H1 (cell line): ENCODE measurements around the gene TRIM44. TPM values are rescaled to one million over a fixed set of nuclear protein-coding genes. Genes with fewer than 3 reads are reported as not detected.

ENCODE experiments used
- CEBPB ChIP-seq: IDR thresholded peaks from 2 replicates; pipeline ENCODE4 v1.6.1; 2012; ENCODE audit warnings: low read depth, low read length
- POU5F1 ChIP-seq: IDR thresholded peaks from 2 replicates; pipeline ENCODE4 v1.6.1; 2011; ENCODE audit warnings: low read depth, mild to moderate bottlenecking, low read length, moderate library complexity
- ZNF274 ChIP-seq: IDR thresholded peaks from 2 replicates; pipeline ENCODE4 v1.7.0; 2012; ENCODE audit warnings: low read length, borderline replicate concordance; ENCODE audit errors: extremely low read depth
- polyA plus RNA-seq, 7 experiments: library from polyadenylated mRNA; depleted of rRNA in 3 of 7; stranded (reverse) in 5 of 7; unstranded in 2 of 7; fragments of >200 nt in 5 of 7; fragments of 200-250 nt in 2 of 7; gene quantifications; 1 replicate in 5 of 7; 2 replicates in 1 of 7; 4 replicates in 1 of 7; pipeline versions ENCODE4 v1.2.1 to v1.2.3, GENCODE V29; 2011 to 2013; ENCODE audit warnings: missing spikeins in 2 of 7, mixed read lengths in 2 of 7
- total RNA-seq: library from RNA; stranded (reverse); fragmentation: NEBNext Ultra II Directional; extraction: Animal tissue kit (Norgen Biotek cat#: 25700); gene quantifications from 2 replicates; pipeline ENCODE4 v1.2.1, GENCODE V29; 2021
- TF ChIP-seq, protein P1 (sequence below), 3 experiments: IDR thresholded peaks; 1 replicate in 2 of 3; 2 replicates in 1 of 3; pipeline versions ENCODE4 v1.5.1 to v1.6.1; 2011; ENCODE audit warnings: low read length in 3 of 3, mild to moderate bottlenecking in 3 of 3, inconsistent platforms in 2 of 3, low read depth in 1 of 3, moderate library complexity in 1 of 3; ENCODE audit not compliant: insufficient read depth in 1 of 3; ENCODE audit errors: control extremely low read depth in 1 of 3

Gene TRIM44
- total and polyA plus RNA-seq, 2 of the 8 experiments (the other 6 are each of a cell fraction or from before 2014, with no cell fraction given) = 13.9 to 34.4 TPM

DNA sequence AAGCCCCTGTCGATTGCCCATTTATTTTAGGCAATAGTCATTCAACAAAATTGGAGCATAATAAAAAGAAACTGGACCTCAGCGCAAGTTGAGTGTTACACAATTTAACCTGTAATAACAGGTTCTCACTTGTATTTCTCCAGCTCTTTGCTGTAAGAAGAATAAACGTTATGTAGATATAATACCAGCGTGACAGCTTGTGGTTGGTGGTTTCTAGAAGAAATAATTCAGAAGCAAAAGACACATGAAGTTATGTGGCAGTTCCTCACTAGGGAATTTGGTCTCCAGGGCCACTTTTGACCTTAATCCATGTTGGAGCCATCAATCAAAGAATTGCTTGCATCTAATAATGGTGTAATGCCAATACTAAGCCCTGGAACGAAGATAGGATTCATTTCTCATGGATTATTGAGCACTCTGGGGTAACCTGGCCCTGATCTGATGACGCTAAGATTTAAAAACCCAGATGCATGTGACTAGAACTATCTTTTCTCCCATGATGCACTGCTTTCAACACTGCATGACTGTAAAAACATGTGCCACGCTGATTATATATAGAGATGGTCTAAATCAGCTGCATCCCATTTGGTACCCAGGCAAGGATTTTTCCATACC, 151.6 kb downstream of the TRIM44 start (continued):
- TF ChIP-seq, protein P1, sequence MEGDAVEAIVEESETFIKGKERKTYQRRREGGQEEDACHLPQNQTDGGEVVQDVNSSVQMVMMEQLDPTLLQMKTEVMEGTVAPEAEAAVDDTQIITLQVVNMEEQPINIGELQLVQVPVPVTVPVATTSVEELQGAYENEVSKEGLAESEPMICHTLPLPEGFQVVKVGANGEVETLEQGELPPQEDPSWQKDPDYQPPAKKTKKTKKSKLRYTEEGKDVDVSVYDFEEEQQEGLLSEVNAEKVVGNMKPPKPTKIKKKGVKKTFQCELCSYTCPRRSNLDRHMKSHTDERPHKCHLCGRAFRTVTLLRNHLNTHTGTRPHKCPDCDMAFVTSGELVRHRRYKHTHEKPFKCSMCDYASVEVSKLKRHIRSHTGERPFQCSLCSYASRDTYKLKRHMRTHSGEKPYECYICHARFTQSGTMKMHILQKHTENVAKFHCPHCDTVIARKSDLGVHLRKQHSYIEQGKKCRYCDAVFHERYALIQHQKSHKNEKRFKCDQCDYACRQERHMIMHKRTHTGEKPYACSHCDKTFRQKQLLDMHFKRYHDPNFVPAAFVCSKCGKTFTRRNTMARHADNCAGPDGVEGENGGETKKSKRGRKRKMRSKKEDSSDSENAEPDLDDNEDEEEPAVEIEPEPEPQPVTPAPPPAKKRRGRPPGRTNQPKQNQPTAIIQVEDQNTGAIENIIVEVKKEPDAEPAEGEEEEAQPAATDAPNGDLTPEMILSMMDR (IDR thresholded peaks at IDR 0.05; ENCODE audit: control extremely low read depth in 1 of 3, insufficient read depth in 1 of 3, low read depth in 1 of 3, low read length in 3 of 3) = no peak
- TF ChIP-seq ZNF274 (no peak), POU5F1 (no peak), CEBPB (no peak)
- TF ChIP-seq, all 59 proteins: peak for 0
